GM12872 (cell line): ENCODE data around the gene SLC4A8.

ENCODE experiments used
- CTCF ChIP-seq: IDR thresholded peaks from 3 replicates; pipeline ENCODE4 v1.5.1; 2011; ENCODE audit warnings: low read depth, mild to moderate bottlenecking, low read length, moderate library complexity; ENCODE audit not compliant: insufficient read depth

SLC4A8 gene

GRCh38 chr12:51382173-51382572 is 42.5 kb upstream of the SLC4A8 start:
- no peak for TF ChIP-seq CTCF

GRCh38 chr12:51383269-51383905 is 41.2 kb upstream of the SLC4A8 start:
- no peak for TF ChIP-seq CTCF

GRCh38 chr12:51386351-51386750 is 38.3 kb upstream of the SLC4A8 start:
- TF ChIP-seq CTCF: no peak

GRCh38 chr12:51388069-51388799 is 36.4 kb upstream of the SLC4A8 start:
- TF ChIP-seq CTCF: no peak

- no peak for TF ChIP-seq CTCF
Observed at GRCh38 chr12:51388846-51389245, 35.8 kb upstream of the SLC4A8 start.

GRCh38 chr12:51389302-51389999 is 35.2 kb upstream of the SLC4A8 start:
- TF ChIP-seq CTCF: no peak

- no peak for TF ChIP-seq CTCF
Observed at GRCh38 chr12:51390457-51390856, 34.2 kb upstream of the SLC4A8 start.
